Activated B cell treated with CpG ODN at 0.5 μM for 24 hours (primary cell): ENCODE results near the gene ZNF800. TPM values are rescaled to one million over a fixed set of nuclear protein-coding genes. Genes with fewer than 3 reads are reported as not detected.

Experiments
- ATAC-seq: fragments of 200-7000 bp; cut with Tn5 transposase; one replicate; pipeline ENCODE4 v1.10.0; 2021; ENCODE audit warnings: low read depth, mild to moderate bottlenecking, moderate library complexity
- CTCF ChIA-PET: fragments of 350-600 bp; sonication (Branson Sonifier 250); formaldehyde crosslinking; loops from one replicate; lab custom pipeline; 2021; ENCODE audit warnings: antibody characterized with exemption; lab: Charles Lee
- POLR2A ChIA-PET: fragments of 350-600 bp; sonication (Branson Sonifier 250); formaldehyde crosslinking; loops from one replicate; lab custom pipeline; 2021; ENCODE audit warnings: antibody characterized with exemption; lab: Charles Lee
- DNase-seq: peaks from one replicate; pipeline ENCODE4 v3.0.0; 2022
- H3K27ac Mint-ChIP-seq: one replicate; pipeline ENCODE4 v1.8.0; 2020; ENCODE audit warnings: mixed read lengths
- H3K27me3 Mint-ChIP-seq: one replicate; pipeline ENCODE4 v1.8.0; 2021; ENCODE audit warnings: mixed read lengths
- H3K36me3 Mint-ChIP-seq: one replicate; pipeline ENCODE4 v1.8.0; 2021; ENCODE audit warnings: low read depth, mixed read lengths
- H3K4me1 Mint-ChIP-seq: one replicate; pipeline ENCODE4 v1.8.0; 2021; ENCODE audit warnings: mixed read lengths
- H3K4me3 Mint-ChIP-seq: one replicate; pipeline ENCODE4 v1.8.0; 2020; ENCODE audit warnings: mild to moderate bottlenecking, mixed read lengths
- H3K9me3 Mint-ChIP-seq: one replicate; pipeline ENCODE4 v1.8.0; 2020; ENCODE audit warnings: mixed read lengths
- CTCF ChIP-seq: fragments of 200-600 bp; IDR thresholded peaks from one replicate; pipeline ENCODE4 v1.8.0; 2022; ENCODE audit warnings: antibody characterized with exemption, mild to moderate bottlenecking
- intact Hi-C: fragments of 100-400 bp; cut with micrococcal nuclease; formaldehyde crosslinking; loops from one replicate; pipeline ENCODE4 v1.15.1; 2024
- total RNA-seq: library from RNA; stranded (reverse); gene quantifications from 2 replicates; pipeline ENCODE4 v1.2.3, GENCODE V29; 2022

ZNF800 gene
- total RNA-seq, 1 donor from 2014 or later, result 53.5 TPM

- H3K9me3 Mint-ChIP-seq, result no peaks in the 10 kb centered on the region
- DNase-seq (no peak), ATAC-seq (no peak)
- TF ChIP-seq CTCF, result no peak
- H3K27me3 Mint-ChIP-seq, result peaks cover 19% of the 10 kb centered on the region
- CTCF ChIA-PET, result no interaction called here
- H3K4me3 Mint-ChIP-seq, result no peak overlapping the region
- intact Hi-C loops, result no loop called here
- POLR2A ChIA-PET, result no interaction called here
- H3K4me1 Mint-ChIP-seq, result no peaks in the 10 kb centered on the region
- H3K36me3 Mint-ChIP-seq, result no peaks in the 10 kb centered on the region
- H3K27ac Mint-ChIP-seq, result no peak overlapping the region
Observed at GRCh38 chr7:127330070-127330469, 62.4 kb downstream of the ZNF800 start.

DNA sequence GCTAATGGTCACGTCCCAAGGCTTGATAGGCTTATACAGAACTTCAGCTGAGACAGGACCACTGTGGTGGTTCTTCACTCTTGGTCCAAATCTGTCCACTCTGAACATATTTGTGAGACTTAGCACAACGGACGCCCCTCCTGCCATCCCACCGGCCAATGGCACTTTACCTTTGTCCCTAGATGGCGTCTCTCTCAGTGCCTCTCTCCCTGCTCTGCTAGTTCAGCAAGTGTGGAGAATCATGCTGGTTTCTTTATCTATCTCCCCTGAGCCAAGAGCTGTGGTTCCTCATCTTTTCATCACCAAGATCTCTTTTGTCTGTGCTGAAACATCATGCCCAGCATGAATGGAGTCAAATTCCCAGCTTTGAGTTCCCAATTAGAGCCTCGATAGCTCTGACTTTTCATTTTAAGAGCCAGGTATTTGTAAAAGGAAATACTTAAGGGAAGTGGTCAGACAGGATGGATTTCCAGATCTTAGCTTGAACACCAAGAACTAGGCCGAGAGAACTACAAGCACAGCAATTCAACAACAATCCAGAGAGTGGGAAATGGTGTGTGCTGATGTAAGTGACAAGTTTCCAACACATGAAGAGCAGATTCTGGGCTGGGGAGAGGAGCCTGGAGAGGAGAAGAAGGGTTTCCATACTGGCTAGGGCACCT lies 69.5 kb downstream of the ZNF800 start:
- Mint-ChIP-seq H3K27me3 (peaks cover 13% of the 10 kb centered on the region), H3K9me3 (no peaks in the 10 kb centered on the region), H3K4me1 (no peaks in the 10 kb centered on the region), H3K27ac (no peak overlapping the region), H3K4me3 (no peak overlapping the region), H3K36me3 (no peaks in the 10 kb centered on the region)
- CTCF ChIA-PET, result no interaction called here
- DNase-seq (no peak), ATAC-seq (no peak)
- POLR2A ChIA-PET, result no interaction called here
- no peak for TF ChIP-seq CTCF
- intact Hi-C loops, result no loop called here

DNA sequence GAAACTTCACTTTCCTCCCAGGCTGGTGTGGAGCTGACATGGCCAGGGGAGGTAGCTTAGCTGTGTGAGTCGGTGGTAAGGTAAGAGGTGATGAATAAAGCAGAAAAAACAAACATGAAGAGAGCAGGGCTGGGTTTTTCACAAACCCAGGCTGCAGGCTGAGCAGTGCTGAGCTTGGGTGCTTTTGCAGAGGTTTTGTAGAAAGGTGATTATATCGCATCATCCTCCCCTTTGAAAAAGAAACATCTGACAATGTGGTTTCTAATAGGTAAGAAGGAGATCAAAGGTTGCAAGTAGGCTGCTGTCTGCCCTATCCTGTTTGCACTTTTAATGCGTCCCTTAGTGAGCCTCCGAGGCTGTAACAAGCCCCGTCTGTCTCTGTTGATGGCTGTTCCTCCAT lies 70.2 kb downstream of the ZNF800 start:
- ChIA-PET CTCF (no interaction called here), POLR2A (no interaction called here)
- no peak for DNase-seq
- H3K4me1 Mint-ChIP-seq, result no peaks in the 10 kb centered on the region
- H3K4me3 Mint-ChIP-seq, result no peak overlapping the region
- H3K36me3 Mint-ChIP-seq, result no peaks in the 10 kb centered on the region
- ATAC-seq, result no peak
- intact Hi-C loops, result no loop called here
- H3K27me3 Mint-ChIP-seq, result peaks cover 13% of the 10 kb centered on the region
- no peaks in the 10 kb centered on the region for H3K9me3 Mint-ChIP-seq
- TF ChIP-seq CTCF, result no peak
- no peak overlapping the region for H3K27ac Mint-ChIP-seq

GRCh38 chr7:127320974-127321373 lies 71.5 kb downstream of the ZNF800 start:
- Mint-ChIP-seq H3K36me3 (no peaks in the 10 kb centered on the region), H3K27ac (no peak overlapping the region), H3K4me1 (no peaks in the 10 kb centered on the region), H3K9me3 (peaks cover 8% of the 10 kb centered on the region), H3K4me3 (no peak overlapping the region), H3K27me3 (peaks cover 16% of the 10 kb centered on the region)
- intact Hi-C loops, result no loop called here
- POLR2A ChIA-PET, result no interaction called here
- no peak for TF ChIP-seq CTCF
- CTCF ChIA-PET, result no interaction called here
- DNase-seq (no peak), ATAC-seq (no peak)

Other genes starting within 250 kb of the ZNF800 start
- not detected in 2 replicates for gene GRM8, start 139.8 kb downstream of the ZNF800 start, total RNA-seq
- 22.5 and 23.3 TPM in 2 replicates for gene GCC1, start 192.9 kb upstream of the ZNF800 start, total RNA-seq
- gene ARF5, start 195.7 kb upstream of the ZNF800 start, total RNA-seq, result 110 and 118 TPM in 2 replicates
- gene FSCN3, start 201.0 kb upstream of the ZNF800 start, total RNA-seq, result 0.78 and 1.6 TPM in 2 replicates
- gene PAX4, start 225.4 kb upstream of the ZNF800 start, total RNA-seq, result not detected in 2 replicates